OCI-LY1 (cell line): ENCODE data around the gene TNS3.
A peak's percentile ranks its signal among the peaks of the same experiment; 100 is the strongest.

Experiments used
- H2AFZ ChIP-seq: fragments of 200-600 bp; sonication (generic), shearing (Covaris generic); 2 replicates; pipeline ENCODE4 v1.6.0; 2014; ENCODE audit warnings: antibody characterized with exemption, mild to moderate bottlenecking, low read length
- H3F3A ChIP-seq: fragments of 200-600 bp; sonication (generic), shearing (Covaris generic); 2 replicates; pipeline ENCODE4 v1.6.0; 2014; ENCODE audit warnings: mild to moderate bottlenecking, antibody characterized with exemption, low read length, moderate library complexity; ENCODE audit not compliant: insufficient read depth
- H3K27ac ChIP-seq: fragments of 200-600 bp; sonication (generic); 2 replicates; pipeline ENCODE4 v1.5.1; 2014; ENCODE audit warnings: low read length, mixed run types, mild to moderate bottlenecking, low read depth; ENCODE audit not compliant: poor library complexity, severe bottlenecking
- H3K27me3 ChIP-seq: fragments of 200-600 bp; sonication (generic); 2 replicates; pipeline ENCODE4 v1.6.0; 2014; ENCODE audit warnings: antibody characterized with exemption, mild to moderate bottlenecking, low read length, moderate library complexity; ENCODE audit not compliant: insufficient read depth
- H3K36me3 ChIP-seq: fragments of 200-600 bp; sonication (generic); 2 replicates; pipeline ENCODE4 v1.6.1; 2014; ENCODE audit warnings: mild to moderate bottlenecking, antibody characterized with exemption, low read length, moderate library complexity, mixed read lengths; ENCODE audit not compliant: insufficient read depth
- H3K4me1 ChIP-seq: fragments of 200-600 bp; sonication (generic); 2 replicates; pipeline ENCODE4 v1.5.1; 2014; ENCODE audit warnings: mild to moderate bottlenecking, low read length, moderate library complexity; ENCODE audit not compliant: insufficient read depth, severe bottlenecking
- H3K4me2 ChIP-seq: fragments of 200-600 bp; sonication (generic), shearing (Covaris generic); 2 replicates; pipeline ENCODE4 v1.6.1; 2014; ENCODE audit warnings: low read length
- H3K4me3 ChIP-seq: fragments of 200-600 bp; sonication (generic); 2 replicates; pipeline ENCODE4 v1.5.1; 2014; ENCODE audit warnings: low read length, low read depth, mild to moderate bottlenecking, mixed read lengths; ENCODE audit not compliant: poor library complexity, severe bottlenecking
- H3K79me2 ChIP-seq: fragments of 200-600 bp; shearing (Covaris generic); 2 replicates; pipeline ENCODE4 v1.6.1; 2016; ENCODE audit warnings: mixed run types, low read length, mixed read lengths; ENCODE audit not compliant: insufficient read depth
- H3K9ac ChIP-seq: fragments of 200-600 bp; sonication (generic), shearing (Covaris generic); 2 replicates; pipeline ENCODE4 v1.6.1; 2014; ENCODE audit warnings: mild to moderate bottlenecking, low read length, mixed read lengths
- H3K9me2 ChIP-seq: fragments of 200-600 bp; sonication (generic), shearing (Covaris generic); 2 replicates; pipeline ENCODE4 v1.6.1; 2014; ENCODE audit warnings: low read depth, mild to moderate bottlenecking, low read length, mixed read lengths
- H3K9me3 ChIP-seq: fragments of 200-600 bp; shearing (Covaris generic); 2 replicates; pipeline ENCODE4 v1.6.1; 2014; ENCODE audit warnings: low read length, mixed read lengths
- H4K20me1 ChIP-seq: fragments of 200-600 bp; sonication (generic), shearing (Covaris generic); 2 replicates; pipeline ENCODE4 v1.6.0; 2016; ENCODE audit warnings: mild to moderate bottlenecking, low read length; ENCODE audit not compliant: insufficient read depth
- CTCF ChIP-seq: fragments of 200-600 bp; sonication (generic), shearing (Covaris generic); IDR thresholded peaks from 2 replicates; pipeline ENCODE4 v1.5.1; 2017; ENCODE audit warnings: mild to moderate bottlenecking, antibody characterized with exemption, low read length, moderate library complexity, mixed read lengths
- EZH2 ChIP-seq: fragments of 200-600 bp; sonication (generic), shearing (Covaris generic); IDR thresholded peaks from 2 replicates; pipeline ENCODE4 v1.8.0; 2017; ENCODE audit warnings: borderline replicate concordance, mixed run types, mild to moderate bottlenecking, antibody characterized with exemption, low read length, moderate library complexity, mixed read lengths

The TNS3 gene

GRCh38 chr7:47582764-47583738 lies 1.1 kb upstream of the TNS3 start:
- H3K9me2 ChIP-seq, result no peaks in the 10 kb centered on the region
- TF ChIP-seq CTCF (no peak), EZH2 (no peak)
- H3K27ac ChIP-seq, result no peak overlapping the region
- H2AFZ ChIP-seq, result no peak overlapping the region
- H3K4me1 ChIP-seq, result peaks cover 60% of the 10 kb centered on the region
- peaks cover 19% of the 10 kb centered on the region for H3K36me3 ChIP-seq
- no peaks in the 10 kb centered on the region for H3K9me3 ChIP-seq
- H3K27me3 ChIP-seq, result no peaks in the 10 kb centered on the region
- peak overlapping the region; percentile 90; the same call in 1 of the 2 replicates for H3K9ac ChIP-seq
- H3K4me2 ChIP-seq, result peak overlapping the region; percentile 89
- peaks cover 30% of the 10 kb centered on the region for H3K79me2 ChIP-seq
- no peaks in the 10 kb centered on the region for H3F3A ChIP-seq
- H4K20me1 ChIP-seq, result no peaks in the 10 kb centered on the region
- peak overlapping the region; percentile 81 for H3K4me3 ChIP-seq

DNA sequence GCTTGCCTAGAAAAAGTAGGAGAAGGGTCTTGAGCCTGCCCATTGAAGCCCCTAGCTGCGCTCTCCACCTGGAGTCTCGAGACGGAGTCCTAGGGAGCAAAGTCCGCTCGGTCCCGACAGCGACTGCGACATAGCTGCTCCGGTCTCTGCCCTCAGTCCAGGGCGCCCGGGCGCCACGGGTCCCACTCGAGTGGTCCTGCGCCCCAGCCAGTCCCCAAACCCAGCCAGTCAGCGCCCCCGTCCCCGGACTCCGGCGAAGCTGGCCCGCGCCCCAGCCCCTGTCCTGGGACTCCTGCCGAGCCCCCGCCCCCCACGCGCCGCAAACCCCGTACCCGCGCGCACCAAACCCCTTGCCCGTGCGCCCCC lies 490 bp downstream of the TNS3 start:
- H3K79me2 ChIP-seq, result peaks cover 30% of the 10 kb centered on the region
- H3K4me2 ChIP-seq, result peak overlapping the region; percentile 89
- H3K27me3 ChIP-seq, result no peaks in the 10 kb centered on the region
- TF ChIP-seq EZH2, result no peak
- TF ChIP-seq CTCF, result no peak
- peak overlapping the region; percentile 90 for H3K9ac ChIP-seq
- H3K4me1 ChIP-seq, result peaks cover 67% of the 10 kb centered on the region
- no peak overlapping the region for H2AFZ ChIP-seq
- H3F3A ChIP-seq, result peaks cover under 1% of the 10 kb centered on the region; the same call in 1 of the 2 replicates
- peaks cover 24% of the 10 kb centered on the region for H3K36me3 ChIP-seq
- H3K4me3 ChIP-seq, result peak overlapping the region; percentile 81
- no peaks in the 10 kb centered on the region for H3K9me2 ChIP-seq
- no peaks in the 10 kb centered on the region for H3K9me3 ChIP-seq
- no peaks in the 10 kb centered on the region for H4K20me1 ChIP-seq
- H3K27ac ChIP-seq, result peak overlapping the region; percentile 97

GRCh38 chr7:47580811-47581331 lies 1.0 kb downstream of the TNS3 start:
- H3K36me3 ChIP-seq, result peaks cover 27% of the 10 kb centered on the region
- H3K4me1 ChIP-seq, result peaks cover 72% of the 10 kb centered on the region
- peak overlapping the region; percentile 90 for H3K9ac ChIP-seq
- H3F3A ChIP-seq, result peaks cover 6% of the 10 kb centered on the region; the same call in 1 of the 2 replicates
- peaks cover 30% of the 10 kb centered on the region for H3K79me2 ChIP-seq
- no peaks in the 10 kb centered on the region for H3K9me3 ChIP-seq
- TF ChIP-seq EZH2 (no peak), CTCF (peak; percentile 53)
- no peak overlapping the region for H2AFZ ChIP-seq
- H3K9me2 ChIP-seq, result no peaks in the 10 kb centered on the region
- H3K27me3 ChIP-seq, result no peaks in the 10 kb centered on the region
- peak overlapping the region; percentile 89 for H3K4me2 ChIP-seq
- H3K4me3 ChIP-seq, result peak overlapping the region; percentile 81
- no peaks in the 10 kb centered on the region for H4K20me1 ChIP-seq
- peak overlapping the region; percentile 97 for H3K27ac ChIP-seq
